ENCODE measurements around the gene MED1. TPM values are rescaled to one million over a fixed set of nuclear protein-coding genes. Genes with fewer than 3 reads are reported as not detected.

The MED1 gene
- total RNA-seq, 1 donor from 2014 or later = 41.6 TPM

DNA sequence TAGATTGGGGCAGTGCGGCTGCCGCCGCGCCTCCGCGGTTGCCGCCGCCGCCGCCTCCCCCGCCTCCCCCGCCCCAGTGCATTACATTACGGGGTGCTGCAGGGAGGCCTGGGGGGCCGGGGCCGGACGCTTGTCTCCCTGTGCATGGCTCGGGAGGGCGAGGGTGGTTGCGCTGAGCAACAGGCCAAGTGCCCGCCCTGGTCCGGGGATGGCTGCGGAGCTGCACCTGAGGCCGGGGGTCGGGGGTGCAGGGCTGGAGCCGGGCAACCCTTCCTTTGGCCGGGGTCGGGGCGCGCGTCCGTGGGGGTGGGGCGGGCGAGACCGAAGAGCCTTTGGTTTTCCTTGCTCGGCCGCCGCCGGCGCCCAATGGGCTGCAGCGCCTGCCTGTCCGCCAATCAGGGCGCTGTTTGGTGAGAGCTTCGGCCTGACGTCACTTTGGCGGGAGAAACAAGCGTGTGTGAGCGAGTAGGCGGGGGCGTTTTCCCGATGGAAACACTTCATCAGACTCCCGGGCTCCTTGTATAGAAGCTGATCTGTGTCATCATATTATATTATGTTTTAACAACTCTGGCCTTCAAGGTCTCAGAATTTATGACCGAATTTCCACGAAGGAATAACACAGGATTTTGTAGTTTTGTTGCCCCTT, 48.7 kb downstream of the MED1 start:
- Mint-ChIP-seq H3K27ac (peak overlapping the region; percentile 98), H3K27me3 (no peaks in the 10 kb centered on the region), H3K36me3 (ENCODE audit: insufficient read depth) (peaks cover under 1% of the 10 kb centered on the region), H3K4me3 (ENCODE audit: low read depth) (peak overlapping the region; percentile 94), H3K9me3 (ENCODE audit: low read depth) (no peaks in the 10 kb centered on the region), H3K4me1 (ENCODE audit: low read depth) (peaks cover 7% of the 10 kb centered on the region)
- peak; percentile 78 for DNase-seq (ENCODE audit: low spot score, unreplicated experiment)
- TF ChIP-seq, protein P1, sequence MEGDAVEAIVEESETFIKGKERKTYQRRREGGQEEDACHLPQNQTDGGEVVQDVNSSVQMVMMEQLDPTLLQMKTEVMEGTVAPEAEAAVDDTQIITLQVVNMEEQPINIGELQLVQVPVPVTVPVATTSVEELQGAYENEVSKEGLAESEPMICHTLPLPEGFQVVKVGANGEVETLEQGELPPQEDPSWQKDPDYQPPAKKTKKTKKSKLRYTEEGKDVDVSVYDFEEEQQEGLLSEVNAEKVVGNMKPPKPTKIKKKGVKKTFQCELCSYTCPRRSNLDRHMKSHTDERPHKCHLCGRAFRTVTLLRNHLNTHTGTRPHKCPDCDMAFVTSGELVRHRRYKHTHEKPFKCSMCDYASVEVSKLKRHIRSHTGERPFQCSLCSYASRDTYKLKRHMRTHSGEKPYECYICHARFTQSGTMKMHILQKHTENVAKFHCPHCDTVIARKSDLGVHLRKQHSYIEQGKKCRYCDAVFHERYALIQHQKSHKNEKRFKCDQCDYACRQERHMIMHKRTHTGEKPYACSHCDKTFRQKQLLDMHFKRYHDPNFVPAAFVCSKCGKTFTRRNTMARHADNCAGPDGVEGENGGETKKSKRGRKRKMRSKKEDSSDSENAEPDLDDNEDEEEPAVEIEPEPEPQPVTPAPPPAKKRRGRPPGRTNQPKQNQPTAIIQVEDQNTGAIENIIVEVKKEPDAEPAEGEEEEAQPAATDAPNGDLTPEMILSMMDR (IDR thresholded peaks at IDR 0.05; ENCODE audit: unreplicated experiment) = no peak

DNA sequence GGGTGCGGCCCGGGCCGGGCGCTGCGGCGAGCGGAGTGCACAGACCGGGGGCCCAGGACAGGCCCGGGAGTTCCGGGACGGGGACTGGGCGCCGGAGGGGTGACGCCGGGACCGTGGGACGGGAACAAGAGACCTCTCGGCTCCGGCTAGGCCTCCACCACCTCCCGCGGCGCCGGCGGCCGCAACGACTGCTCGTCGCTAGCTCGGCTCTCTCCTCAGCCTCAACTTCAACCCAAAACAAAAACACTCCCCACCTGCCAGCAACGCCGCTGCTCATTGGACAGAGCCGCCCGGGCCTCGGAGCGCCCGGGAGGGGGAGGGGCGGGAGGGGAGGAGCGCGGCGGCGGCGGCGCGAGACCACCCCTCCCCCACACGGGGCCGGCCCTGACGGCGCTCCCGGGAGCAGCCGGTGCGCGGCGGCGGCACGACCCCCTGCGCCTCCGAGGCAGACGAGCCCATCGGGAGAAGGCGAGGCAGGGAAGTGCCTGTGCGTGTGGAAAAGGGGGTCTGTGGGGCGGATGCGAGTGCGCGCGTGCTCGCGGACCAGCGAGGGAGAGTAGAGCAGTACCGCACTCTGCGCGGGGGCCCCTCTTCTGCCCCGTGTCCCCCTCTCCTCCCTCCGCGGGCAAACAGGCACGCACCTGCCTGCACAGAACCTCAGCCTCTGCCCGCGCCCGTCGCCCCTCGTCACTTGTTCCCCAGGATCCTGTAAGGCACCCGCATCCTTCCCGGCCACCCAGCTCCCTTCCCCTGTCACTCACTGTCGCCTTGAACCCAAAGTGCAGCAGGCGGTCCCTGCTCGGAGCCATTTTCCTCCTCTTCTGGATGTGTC, 49.4 kb downstream of the MED1 start, which contains the start of gene FBXL20:
FBXL20 (minus strand) TSS at position 215 of the 832 bp plus-strand sequence. CDS start 224 bp downstream, outside the sequence.
- TF ChIP-seq, protein P1 (IDR thresholded peaks at IDR 0.05; ENCODE audit: unreplicated experiment) = no peak
- Mint-ChIP-seq H3K4me1 (ENCODE audit: low read depth) (peaks cover 7% of the 10 kb centered on the region), H3K27ac (peak within 1 kb of the TSS; percentile 98), H3K36me3 (ENCODE audit: insufficient read depth) (no peaks in the 10 kb centered on the region), H3K27me3 (no peaks in the 10 kb centered on the region), H3K4me3 (ENCODE audit: low read depth) (peak within 1 kb of the TSS; percentile 94), H3K9me3 (ENCODE audit: low read depth) (no peaks in the 10 kb centered on the region)
- DNase-seq (ENCODE audit: low spot score, unreplicated experiment) = peak; percentile 83

DNA sequence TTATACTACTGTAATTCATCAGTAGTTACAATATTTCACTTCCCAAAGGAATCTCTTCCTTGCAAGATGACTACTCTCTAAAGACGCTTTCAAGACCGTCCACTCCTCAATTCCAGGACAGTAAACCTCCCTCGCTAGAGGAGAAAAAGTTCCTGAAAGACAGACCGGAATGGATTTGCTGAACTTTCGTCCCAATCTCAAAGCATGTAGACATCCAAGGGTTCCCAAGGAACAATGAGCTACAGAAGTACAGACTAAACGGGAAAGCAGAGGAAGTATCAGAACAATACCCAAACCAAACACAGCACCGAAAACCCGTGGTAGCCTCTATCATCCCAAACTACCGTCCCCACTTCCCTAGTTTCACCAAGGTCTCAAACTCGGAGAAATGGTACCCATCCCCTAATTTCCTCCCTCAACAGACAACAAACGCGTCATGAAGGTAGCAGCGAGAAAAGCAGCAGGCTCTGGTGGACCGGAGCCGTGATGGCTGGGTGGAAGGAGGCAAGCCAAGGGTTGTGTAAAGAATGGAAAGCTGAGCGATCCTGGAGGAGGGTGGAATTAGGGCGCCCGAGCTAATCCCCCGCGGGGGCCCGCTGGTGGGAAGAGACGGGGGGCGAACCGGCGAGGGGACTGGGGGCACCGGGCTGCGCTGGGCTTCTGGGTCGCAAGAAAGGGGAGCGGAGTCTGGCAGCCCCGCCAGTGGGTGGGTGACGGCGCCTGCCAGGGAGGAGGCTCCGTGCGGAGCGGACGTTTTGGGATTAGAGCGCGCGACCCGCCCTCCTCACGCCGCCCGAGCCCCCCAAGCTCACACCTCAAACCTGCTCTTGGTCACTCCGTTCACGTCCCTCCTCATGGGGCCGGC, 50.3 kb downstream of the MED1 start:
- Mint-ChIP-seq H3K27me3 (no peaks in the 10 kb centered on the region), H3K9me3 (ENCODE audit: low read depth) (no peaks in the 10 kb centered on the region), H3K4me1 (ENCODE audit: low read depth) (peaks cover 7% of the 10 kb centered on the region), H3K36me3 (ENCODE audit: insufficient read depth) (no peaks in the 10 kb centered on the region), H3K27ac (peak overlapping the region; percentile 98), H3K4me3 (ENCODE audit: low read depth) (peak overlapping the region; percentile 94)
- DNase-seq (ENCODE audit: low spot score, unreplicated experiment) = peak; percentile 10
- TF ChIP-seq, protein P1 (IDR thresholded peaks at IDR 0.05; ENCODE audit: unreplicated experiment) = no peak

DNA sequence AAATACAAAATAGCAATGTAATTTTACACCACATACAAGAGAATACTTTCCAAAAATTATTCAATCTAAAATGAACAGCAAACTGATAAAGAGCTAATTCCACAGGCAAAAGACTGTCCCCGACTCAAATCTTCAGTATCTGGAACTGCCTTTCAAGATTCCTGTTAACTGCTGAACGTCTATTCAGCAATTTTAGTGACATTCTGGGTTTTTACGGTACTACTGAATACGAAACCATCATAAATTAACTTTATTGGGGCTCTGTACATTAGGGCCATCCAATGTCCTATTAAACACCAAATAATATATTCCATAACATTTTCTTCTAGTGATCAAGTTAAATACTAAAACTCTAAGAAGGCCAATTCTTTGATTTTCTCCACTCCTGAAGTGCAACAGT, 51.3 kb downstream of the MED1 start:
- Mint-ChIP-seq H3K4me3 (ENCODE audit: low read depth) (peak overlapping the region; percentile 94), H3K27ac (no peak overlapping the region), H3K27me3 (no peaks in the 10 kb centered on the region), H3K9me3 (ENCODE audit: low read depth) (no peaks in the 10 kb centered on the region), H3K36me3 (ENCODE audit: insufficient read depth) (no peaks in the 10 kb centered on the region), H3K4me1 (ENCODE audit: low read depth) (peaks cover 7% of the 10 kb centered on the region)
- TF ChIP-seq, protein P1 (IDR thresholded peaks at IDR 0.05; ENCODE audit: unreplicated experiment) = no peak
- no peak for DNase-seq (ENCODE audit: low spot score, unreplicated experiment)

DNA sequence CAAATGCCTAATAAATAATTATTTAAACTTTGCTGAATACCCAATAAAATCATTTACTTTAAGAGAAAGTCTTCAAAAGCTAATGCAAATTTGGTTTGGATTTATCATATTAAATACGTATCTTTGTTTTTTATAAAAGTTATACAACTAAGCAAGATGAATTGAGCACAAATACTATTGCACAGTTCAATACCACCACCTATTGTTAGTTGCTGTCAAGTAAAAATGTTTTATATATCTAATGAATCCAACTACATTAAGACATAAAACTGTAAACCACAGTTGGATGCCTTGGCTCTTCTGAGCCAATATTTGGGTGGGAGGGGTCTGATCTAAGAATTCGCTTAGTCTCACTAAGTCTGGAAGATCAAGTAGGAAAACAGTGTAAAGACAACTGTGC, 57.3 kb downstream of the MED1 start:
- H3K27ac Mint-ChIP-seq = no peak overlapping the region
- H3K36me3 Mint-ChIP-seq (ENCODE audit: insufficient read depth) = no peaks in the 10 kb centered on the region
- no peaks in the 10 kb centered on the region for H3K27me3 Mint-ChIP-seq
- H3K9me3 Mint-ChIP-seq (ENCODE audit: low read depth) = no peaks in the 10 kb centered on the region
- H3K4me1 Mint-ChIP-seq (ENCODE audit: low read depth) = no peaks in the 10 kb centered on the region
- TF ChIP-seq, protein P1 (IDR thresholded peaks at IDR 0.05; ENCODE audit: unreplicated experiment) = no peak
- DNase-seq (ENCODE audit: low spot score, unreplicated experiment) = no peak
- no peak overlapping the region for H3K4me3 Mint-ChIP-seq (ENCODE audit: low read depth)

Data from progenitor cell of endocrine pancreas (in vitro differentiated cells).